Activated CD4-positive, alpha-beta T cell treated with anti-CD3 and anti-CD28 coated beads for 48 hours (primary cell): Measurements from ENCODE around the gene RNF32.
"Not testable (repeated sequence)": the region's sequence is repeated elsewhere in the genome, so short reads cannot be mapped to it uniquely, and the experiment has no call there.

Experiments
- DNase-seq: peaks from one replicate; pipeline ENCODE4 v3.0.0-alpha.2; 2020

The RNF32 gene

DNA sequence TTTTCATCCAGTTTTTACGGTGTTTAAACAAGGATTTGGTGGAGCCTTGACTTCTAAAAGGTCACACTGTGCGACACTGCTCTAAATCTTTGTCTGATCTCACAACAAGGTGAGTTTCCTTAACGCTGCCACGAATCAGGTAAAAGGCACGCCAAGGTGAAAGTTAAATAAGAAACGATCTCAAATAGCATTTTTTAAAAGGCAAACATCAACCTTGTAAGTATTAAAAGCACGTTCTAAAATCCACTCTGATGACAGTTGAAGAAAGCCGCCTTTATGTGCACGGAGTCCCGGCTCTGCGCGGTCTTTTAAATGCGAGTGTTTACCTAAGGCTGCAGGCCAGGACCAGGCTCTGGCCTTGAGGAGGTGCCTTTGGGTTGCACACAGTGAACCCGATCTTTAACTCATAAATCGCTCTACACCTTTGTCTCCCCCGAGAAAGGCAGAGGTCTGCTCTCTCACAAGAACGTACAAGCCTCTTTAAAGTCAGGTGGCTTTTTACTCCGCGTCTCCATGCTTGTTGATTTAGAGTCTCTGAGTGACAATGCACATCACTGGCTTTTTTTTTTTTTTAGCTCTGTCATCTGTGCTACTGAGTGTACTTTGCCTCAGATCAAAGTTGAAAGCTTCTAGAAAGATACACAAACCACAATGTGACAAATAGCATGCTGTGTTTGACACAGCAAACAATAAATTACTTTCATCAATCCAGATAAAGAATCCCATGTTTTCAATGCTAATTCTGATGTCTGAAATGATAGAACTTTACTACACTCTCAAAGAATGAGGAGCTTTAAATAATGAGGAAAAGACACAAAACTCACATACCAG, 25.9 kb upstream of the RNF32 start:
- no peak for DNase-seq

DNA sequence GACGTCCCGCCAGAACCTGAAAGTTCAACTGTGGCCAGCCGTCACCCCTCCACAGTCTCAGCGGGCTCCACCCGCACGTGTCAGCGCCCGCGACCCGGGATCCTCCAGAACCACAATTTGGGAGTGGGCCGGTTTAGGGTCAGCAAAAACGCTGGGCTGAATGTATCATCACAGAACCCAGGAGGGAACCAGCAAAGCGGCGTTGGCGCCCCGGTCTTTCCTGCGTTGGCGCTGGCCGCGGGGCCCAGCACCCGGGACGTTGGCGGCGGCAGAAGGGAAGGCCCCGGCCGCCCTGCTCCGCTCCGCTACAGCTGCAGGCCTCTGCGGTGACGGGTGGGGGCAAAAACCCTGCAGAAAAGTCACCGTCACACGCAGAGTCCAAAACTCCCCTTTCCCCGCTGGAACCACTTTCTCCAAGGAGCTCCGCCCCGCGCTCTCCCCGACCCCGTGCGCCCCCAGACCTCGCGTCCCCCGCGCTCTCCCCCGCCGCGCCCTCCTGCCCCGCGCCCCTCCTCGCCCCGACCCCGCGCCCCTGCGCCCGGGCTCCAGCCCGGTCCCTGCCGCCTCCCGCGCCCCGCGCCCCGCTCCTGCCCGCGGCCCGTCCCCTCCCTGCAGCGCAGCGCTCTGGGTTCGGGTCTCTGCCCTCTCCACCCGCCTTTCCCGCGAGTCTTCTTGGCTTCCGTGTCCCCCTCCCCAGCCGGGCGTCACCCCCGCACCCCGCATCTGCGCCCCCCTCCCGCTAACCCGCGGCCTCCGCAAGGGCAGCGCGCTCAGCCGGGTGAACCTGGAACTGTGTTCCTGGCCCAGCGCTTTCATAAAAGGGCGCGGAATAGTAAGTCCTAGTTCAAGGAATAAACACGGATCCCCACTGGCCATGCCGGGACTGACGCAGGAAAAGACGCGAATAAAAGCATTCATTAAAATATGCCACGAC, 24.0 kb upstream of the RNF32 start:
- DNase-seq = peak; percentile 28

DNA sequence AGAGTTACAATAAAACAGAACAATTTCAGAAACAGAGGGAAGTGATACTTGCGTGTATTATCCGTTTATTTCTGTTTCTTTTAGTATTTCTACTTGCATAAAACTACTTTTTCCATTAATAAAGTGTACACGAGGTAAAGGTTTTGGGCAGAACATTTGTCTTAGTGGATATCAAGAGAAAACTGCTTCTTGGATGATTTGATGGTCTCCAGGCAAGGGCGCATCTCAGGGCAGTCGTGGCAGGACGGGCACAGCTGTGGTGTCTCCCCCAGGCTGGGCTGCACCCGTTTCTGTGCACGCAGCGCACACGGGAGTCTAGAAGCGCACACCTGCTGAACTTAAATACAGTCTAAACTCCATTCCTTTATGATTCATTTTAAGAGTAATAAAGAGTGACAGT, 23.4 kb upstream of the RNF32 start:
- no peak for DNase-seq

DNA sequence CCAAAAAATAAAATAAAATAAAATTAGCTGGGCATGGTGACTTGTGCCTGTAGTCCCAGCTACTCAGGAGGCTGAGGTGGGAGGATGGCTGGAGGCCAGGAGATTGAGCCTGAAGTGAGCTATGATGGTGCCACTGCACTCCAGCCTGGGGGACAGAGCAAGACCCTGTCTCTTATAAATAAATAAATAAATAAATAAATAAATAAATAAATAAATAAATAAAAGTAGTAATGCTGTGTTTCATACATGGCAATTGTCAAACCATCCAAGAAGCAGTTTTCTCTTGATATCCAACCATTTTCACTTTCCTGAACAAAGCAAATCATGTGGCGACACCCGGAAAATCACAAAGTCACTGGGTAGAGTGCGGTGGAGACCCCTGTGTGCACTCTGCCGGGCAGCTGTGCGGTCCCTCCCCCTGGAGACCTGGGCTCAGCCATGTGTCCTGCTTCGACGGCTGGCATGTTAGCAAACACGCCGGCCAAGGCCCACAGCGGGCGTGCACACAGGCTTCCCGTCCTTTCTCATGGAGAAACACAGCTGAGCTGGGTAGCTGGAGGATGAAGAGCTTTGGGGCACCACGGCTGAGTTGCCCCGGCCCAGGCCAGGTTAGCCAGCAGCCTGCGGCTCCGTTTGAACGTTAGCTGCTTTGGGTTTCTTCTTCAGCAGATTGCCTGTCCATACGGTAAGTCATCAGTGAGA, 22.3 kb upstream of the RNF32 start:
- no peak for DNase-seq

DNA sequence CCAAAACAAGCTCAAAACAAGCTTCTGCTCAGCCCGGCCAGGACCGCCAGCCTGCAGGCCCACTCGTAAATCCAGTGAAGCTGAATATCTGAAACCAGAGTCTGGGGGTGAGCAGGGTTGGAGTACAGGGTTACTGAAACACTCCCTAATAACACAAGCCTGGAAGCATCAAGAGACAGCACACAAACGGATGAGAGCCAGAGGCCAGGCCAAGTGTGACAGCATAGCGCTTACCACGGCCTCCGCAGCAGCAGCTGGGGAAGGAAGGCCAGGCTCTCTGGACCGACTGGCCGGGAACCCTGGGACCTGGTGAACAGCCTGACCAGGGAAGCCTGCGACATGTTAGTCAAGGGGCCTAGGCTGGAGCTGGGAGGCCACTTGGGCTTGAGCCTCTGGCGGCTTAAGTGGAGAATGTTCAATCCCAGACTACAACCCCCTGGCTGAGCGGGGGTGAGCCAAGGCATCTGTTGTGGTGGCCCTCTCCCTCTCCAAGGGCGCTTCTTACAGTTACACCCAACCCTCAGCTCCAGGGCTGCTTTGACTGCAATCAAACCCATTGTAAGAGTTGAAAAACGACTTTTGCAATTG, 21.7 kb upstream of the RNF32 start:
- no peak for DNase-seq

DNA sequence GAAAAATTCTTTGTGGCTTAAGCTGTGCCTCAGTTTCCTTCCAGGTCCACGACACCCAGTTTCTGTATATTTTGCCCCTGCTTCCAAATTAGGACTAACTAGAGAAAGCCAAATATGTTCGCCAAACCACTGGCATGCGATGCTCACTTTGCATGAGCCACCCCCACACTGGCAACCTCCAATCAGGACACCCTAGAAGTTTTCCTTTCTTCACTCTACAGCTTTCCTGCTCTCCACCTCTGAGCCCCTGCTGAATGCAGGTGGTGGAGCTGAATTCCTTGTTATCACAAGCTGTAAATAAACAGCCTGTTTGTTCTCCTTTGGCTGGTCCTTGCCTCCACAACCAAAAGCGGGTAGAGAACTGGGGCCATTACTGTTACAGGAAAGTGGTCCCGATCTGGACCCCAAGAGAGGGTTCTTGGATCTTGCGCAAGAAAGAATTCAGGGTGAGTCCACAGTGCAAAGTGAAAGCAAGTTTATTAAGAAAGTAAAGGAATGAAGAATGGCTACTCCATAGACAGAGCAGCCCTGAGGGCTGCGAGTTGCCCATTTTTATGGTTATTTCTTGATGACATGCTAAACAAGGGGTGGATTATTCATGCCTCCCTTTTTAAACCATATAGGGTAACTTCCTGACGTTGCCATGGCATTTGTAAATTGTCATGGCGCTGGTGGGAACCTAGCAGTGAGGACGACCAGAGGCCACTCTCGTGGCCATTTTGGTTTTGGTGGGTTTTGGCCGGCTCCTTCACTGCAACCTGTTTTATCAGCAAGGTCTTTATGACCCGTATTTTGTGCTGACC, 20.9 kb upstream of the RNF32 start:
- not testable (repeated sequence) for DNase-seq

DNA sequence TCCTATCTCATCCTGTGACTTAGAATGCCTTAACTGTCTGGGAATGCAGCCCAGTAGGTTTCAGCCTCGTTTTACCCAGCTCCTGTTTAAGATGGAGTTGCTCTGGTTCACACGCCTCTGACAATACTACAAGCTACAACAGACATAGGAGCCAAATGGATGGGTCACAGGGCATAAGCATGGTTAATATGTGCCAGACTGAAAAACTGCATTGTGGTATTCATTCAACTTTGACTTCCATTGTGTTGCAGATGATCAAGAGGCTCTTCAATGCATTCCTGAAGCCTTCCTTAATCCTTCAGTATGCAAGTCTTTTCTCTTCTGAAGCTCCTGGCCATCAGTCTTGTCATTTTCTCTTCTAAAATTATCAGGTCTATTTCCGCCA, 20.3 kb upstream of the RNF32 start:
- DNase-seq = no peak

DNA sequence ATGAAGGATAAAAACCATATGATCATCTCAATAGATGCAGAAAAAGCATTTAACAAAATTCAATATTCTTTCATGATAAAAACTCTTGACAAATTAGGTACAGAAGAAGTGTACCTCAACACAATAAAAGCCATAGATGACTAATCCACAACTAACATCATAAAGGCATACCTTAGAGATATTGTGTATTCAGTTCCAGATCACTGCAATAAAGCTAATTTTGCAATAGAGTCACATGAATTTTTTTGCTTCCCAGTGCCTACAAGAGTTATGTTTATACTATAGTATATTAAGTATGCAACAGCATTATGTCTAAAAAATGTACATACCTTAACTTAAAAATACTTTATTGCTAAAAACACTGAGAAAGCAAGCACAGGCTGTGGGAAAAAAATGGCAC, 18.9 kb upstream of the RNF32 start:
- DNase-seq = no peak

DNA sequence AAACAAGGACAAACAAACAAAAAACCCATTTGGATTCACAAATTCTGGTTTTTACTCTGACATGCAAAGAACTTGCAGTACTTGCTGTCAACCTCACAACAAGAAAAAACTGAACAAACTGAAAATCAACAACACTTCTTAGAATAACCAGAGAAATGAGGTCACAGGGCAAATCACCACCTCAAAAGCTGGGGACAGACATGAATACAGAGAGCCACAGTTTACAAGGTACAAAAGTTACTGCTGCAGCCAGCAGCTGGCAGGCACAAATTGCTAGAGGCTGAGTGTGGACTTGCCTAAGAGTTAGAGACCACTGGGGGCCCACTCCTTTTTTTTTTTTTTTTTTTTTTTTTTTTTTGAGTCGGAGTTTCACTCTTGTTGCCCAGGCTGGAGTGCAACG, 15.0 kb upstream of the RNF32 start:
- no peak for DNase-seq

DNA sequence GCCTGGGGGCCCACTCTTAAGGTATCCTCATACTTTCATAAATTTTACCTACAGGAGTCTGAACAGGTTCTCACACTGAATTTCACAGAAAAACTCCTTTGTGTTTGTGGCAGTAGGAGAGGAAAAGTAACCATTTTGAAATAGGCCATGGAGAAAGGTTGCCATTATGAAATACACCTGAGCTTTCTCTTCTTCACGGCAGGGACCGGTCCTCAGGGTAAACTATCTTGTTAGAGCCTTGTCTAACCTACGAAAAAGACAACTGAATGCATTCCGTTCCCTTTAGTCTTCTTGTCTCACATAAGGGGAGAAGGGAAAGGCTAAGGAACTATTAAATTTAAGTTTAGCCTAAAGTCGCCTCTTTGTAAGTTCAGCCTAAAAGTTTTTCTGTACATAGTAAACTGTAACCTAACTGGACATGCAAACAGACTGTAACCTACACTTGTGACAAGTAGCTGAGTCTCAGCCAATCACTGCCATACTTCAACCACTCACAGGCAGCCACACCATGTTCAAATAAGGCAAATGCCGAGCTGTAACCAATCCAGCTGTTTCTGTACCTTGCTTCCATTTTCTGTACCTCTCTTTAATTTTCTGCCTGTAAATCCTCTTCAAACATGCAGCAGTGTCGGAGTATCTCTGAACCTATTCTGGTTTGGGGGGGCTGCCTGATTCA, 14.2 kb upstream of the RNF32 start:
- no peak for DNase-seq

DNA sequence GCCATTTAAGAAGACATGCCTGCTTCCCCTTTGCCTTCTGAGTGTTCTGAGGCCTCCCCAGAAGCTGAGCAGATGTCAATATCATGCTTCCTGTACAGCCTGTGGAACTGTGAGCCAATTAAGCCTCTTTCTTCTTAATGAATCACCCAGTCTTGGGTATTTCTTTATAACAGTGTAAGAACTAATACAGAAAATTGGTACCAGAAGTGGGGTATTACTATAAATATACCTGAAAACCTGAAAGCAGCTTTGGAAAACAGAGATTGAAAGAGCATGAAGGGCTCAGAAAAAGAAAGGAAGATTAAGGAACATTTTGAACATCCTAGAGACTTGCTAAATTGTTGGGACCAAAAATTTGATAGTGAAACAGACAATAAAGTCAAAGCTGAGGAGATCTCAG, 12.0 kb upstream of the RNF32 start:
- no peak for DNase-seq

DNA sequence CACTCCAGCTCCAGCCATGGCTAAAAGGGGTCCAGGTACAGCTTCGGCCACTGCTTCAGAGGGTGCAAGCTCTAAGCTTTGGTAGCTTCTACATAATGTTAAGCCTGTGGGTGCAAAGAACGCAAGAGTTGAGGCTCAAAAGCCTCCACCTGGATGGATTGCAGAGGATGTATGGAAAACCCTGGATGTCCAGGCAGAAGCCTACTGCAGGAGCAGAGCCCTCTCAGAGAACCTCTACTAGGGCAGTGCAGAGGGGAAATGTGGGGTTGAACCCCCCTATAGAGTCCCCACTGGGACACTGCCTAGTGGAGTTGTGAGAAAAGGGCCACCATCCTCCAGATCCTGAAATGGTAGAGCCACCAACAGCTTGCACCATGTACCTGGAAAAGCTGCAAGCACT, 10.7 kb upstream of the RNF32 start:
- no peak for DNase-seq

DNA sequence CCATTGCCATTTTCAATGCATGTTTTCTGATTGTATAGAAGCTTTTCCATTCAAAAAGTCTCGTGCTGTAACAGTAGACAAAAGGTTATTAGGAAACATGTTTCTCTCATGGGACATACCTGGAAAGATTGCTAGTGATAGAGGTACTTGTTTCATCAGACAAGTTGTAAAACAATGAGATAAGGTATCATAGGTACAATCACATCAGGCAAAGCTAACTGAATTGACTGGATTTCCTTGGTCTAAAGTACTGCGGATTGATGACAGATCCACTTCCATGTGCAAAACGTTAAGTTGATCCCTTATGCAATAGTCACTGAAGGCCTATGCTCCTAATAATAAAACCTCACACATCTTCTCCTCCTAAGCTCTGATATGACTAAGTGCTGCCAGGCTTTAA, 6.5 kb upstream of the RNF32 start:
- no peak for DNase-seq

DNA sequence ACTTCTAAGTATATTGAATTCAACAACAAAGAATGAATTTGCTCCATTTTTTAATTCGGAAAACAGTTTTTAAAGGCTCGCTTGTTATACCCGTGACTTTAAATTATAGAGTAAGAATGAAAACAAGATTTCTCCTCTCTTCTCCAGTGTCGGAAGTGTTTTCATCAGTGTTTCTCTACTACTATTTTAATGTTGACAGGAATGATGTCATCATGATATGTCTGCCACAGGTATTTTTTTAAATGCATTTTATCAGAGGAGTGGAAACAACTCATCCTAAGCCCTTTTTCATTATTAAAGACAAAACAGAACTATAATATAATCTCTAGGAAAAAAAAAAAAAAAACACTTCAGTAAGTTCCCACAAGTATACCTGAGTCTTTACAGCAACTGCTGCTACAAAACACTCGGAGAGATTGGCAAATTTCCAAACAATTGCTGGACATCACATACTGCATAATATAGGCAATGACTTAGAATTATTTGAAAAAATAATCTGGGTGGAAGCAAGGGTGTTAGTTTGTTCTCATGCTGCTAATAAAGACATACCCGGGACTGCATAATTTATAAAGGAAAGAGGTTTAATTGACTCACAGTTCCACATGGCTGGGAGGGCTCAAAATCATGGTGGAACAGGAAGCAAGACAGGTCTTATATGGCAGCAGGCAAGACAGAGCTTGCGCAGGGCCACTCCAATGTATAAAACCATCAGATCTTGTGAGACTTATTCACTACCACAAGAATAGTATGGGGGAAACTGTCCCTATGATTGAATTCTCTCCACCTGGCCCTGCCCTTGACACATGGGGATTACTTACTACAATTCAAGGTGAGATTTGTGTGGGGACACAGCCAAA, 4.8 kb upstream of the RNF32 start:
- no peak for DNase-seq

DNA sequence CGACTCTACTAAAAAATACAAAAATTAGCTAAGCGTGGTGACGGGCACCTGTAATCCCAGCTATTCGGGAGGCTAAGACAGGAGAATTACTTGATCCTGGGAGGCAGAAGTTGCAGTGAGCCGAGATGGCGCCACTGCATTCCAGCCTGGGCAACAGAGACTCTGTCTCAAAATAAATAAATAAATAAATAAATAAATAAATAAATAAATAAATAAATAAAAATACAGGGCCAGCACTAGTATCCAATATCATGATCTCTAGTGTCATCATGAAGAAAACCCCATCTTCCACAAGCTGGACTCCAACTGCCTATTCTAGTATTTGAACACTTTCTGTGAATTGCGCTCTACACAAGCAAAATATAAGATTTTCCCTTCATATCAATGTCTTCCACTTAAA, 3.5 kb upstream of the RNF32 start:
- DNase-seq = not testable (repeated sequence)

DNA sequence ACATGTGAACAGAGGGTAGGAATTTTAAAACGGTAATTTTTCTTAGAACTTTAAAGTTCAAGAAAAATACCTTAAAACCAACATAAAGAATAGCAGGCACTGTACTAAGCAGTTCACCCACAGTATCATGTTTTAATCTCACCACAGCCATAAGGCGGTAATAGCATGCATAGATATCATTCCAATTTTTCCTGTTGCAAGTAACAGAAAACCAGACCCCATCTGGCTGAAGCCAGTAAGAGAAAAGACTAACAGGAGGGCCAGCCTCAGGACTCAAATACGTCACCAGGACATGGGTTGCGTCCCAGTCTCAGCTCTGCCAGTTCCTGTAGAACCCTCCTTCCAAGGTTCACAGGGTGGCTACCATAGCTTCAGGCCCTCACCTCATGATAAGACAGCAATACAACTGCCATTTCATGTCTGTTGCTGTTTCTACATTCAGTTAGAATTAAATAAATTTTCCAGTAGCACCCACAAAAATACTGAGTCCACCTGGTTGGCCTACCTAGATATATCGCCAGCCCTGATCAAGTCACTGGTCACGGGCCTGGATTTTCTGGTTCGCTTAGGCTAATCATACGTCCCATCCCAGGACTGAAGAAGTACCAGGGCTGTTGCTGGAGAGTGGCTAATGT, 2.0 kb upstream of the RNF32 start:
- no peak for DNase-seq

DNA sequence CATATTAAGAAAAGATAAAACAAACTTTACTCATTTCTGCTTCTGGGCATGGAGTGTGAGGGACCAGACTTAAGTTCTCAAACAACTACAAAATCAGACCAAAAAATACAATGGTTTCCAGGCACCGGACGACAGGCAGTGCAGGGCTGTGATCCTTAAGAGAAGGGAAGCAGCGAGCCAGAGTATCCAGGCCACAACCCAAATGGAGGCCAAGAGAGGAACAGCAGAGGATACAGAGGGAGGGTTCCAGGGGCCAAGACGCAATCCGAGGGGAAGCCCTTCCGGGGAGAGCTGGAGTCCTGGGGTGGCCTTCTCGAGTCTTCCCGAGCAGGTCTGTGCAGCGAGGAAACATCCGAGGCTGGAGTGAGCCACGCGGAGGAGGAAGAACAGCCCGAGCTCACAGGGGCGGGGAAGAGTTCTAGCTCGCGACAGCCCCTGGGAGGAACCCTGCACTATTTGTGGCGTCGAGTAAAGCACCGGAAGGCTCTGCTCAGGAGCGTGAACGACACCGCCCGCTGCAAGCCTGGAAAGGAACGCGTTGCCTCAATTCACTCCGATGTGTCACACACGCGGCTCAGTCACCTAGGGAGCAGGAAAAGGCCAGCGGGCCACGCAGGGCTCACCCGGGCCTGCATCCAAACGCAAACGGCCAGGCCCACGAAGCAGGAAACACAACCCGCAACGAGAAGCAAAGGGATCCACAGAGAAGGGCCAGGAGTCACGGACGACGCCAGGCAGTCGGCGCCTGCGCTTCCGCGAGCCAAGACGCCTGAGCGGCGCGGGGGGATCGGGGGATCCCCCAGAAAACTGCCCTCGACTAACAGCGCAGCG, 933 bp upstream of the RNF32 start:
- DNase-seq = peak; percentile 27

DNA sequence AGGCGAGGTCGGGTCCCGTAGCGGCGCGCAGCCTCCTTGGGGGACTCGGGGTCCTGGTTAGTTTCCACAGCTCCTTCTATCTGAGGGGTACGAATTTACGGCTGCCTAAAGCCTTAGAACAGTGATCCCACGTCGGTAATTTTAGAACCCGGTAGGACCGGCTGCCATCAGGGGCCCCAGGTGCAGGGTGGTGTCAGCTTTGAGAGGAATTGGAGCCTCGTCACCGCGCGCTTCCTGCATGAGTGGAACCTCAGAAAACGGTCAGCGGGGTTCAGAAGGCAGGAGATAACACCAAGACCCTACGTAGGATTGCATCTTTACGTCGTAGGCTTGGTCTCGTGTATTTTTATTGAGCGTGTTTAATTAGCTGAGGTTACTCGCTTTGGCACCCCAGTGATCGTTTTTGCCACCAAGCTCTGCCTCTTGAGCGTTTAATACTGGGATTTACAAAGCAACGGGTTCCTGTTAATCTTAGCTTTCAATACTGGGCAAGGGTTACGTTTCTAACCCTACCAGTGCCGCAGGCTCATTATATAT, 443 bp downstream of the RNF32 start:
- peak; percentile 77 for DNase-seq
